ENCODE data around the gene PDS5A.
"Not testable (repeated sequence)": the region's sequence is repeated elsewhere in the genome, so short reads cannot be mapped to it uniquely, and the experiment has no call there.

Gene PDS5A

GRCh38 chr4:39893693-39894072 is 84.0 kb downstream of the PDS5A start:
- no peak for DNase-seq

GRCh38 chr4:39892988-39893692 is 84.6 kb downstream of the PDS5A start:
- DNase-seq = no peak

DNA sequence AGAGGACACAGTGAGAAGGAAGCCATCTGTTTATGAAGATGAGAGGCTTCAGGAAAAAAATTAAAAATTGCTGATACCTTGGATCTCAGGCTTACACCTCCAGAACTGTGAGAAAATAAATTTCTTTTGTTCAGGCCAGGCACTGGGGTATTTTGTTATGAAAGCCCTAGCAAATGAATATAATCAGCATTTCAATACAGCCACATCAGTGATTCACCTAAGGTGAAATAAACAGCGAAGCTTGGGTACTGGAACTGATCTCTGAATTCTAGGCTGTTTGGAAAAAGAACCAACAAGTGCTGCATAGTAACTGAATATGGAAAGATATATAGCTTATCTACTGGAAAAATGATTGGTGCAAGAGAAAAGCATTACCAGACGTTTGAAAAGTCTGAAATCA is 88.5 kb downstream of the PDS5A start:
- no peak for DNase-seq

GRCh38 chr4:39888541-39888940 is 89.2 kb downstream of the PDS5A start:
- no peak for DNase-seq

GRCh38 chr4:39883646-39884045 is 94.1 kb downstream of the PDS5A start:
- DNase-seq = peak; percentile 31 to 82

GRCh38 chr4:39881789-39882188 is 95.9 kb downstream of the PDS5A start:
- DNase-seq = peak in 1 of 2 donors; percentile 55

DNA sequence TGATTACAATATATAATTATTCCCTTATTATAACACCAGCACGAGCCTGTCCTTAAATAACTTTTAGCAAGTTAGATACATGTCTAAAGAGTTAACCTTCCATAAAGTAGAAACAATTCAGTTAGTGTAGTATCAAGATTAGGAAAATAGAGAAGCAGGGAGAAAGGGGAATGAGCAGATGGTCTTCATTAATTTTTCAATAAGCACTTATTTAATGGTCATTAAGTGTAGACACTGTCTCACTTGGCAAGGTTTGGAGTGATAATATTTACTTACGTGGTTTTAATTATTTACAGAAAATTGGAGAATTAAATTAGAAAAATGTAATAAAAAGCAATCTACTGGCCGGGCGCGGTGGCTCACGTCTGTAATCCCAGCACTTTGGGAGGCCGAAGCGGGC is 99.7 kb downstream of the PDS5A start:
- DNase-seq = no peak

DNA sequence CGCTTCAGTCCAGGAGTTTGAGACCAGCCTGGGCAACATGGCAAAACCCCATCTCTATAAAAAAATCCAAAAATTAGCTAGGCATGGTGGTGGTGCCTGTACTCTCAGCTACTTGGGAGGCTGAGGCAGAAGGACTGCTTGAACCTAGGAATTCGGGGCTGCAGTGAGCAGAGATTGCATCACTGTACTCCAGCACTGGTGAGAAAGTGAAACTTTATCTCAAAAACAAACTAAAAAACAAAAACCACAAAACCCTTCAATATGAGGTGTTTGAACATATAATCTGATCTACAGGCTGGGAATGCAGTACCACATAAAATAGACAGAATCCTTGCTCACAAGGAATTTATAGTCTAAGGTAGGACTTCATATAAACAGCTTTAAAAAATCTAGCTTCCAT is 103.9 kb downstream of the PDS5A start:
- no peak for DNase-seq

GRCh38 chr4:39865280-39865679 is 112.4 kb downstream of the PDS5A start:
- DNase-seq = no peak

DNA sequence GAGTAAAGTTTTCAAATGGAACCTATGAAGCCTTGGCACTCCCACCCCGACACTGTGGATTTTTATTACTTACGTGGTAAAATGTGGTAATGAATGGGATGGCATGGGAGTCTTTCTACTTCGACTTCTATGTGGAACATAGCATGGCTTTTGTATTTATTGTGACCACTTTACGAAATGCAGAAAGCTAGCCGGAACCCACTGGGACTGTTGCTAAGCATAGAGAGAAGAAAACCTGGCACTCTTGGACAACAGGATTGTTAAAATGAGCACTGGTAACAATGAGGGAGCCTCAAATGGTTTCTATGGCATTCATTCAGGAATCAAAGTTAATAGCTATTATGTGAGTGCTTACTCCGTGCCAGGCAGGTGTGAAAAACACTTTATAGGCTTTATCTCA is 113.3 kb downstream of the PDS5A start:
- DNase-seq = no peak

- DNase-seq = no peak
Measured at GRCh38 chr4:39860804-39861203, 116.9 kb downstream of the PDS5A start.

DNA sequence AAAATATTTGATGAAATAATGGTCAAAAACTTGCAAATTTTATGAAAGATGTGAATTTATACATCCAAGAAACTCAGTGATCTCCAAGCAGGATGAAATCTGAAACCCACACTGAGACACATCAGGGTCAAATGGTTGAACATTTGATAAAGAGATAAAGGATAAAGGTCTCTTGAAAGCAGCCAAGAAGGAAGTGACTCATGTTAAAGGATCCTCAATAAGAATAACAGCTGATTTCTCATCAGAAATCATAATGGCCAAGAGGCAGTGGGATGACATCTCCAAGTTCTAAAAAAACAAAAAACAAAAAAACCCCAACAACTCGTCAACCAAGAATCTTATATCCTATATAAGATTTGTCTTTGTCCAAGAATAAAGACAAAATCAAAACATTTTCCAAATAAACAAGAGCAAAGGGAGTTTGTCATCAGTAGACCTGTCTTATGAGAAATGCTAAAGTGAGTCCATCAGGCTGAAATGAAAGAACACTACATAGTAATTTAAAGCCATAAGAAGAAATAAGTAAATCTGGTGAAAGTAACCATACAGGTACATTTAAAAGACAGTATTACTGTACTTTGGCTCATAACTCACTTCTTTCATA is 121.7 kb downstream of the PDS5A start:
- DNase-seq = no peak

- DNase-seq = no peak
Measured at GRCh38 chr4:39852636-39853035, 125.1 kb downstream of the PDS5A start.

- DNase-seq = no peak
Measured at GRCh38 chr4:39850727-39851126, 127.0 kb downstream of the PDS5A start.

DNA sequence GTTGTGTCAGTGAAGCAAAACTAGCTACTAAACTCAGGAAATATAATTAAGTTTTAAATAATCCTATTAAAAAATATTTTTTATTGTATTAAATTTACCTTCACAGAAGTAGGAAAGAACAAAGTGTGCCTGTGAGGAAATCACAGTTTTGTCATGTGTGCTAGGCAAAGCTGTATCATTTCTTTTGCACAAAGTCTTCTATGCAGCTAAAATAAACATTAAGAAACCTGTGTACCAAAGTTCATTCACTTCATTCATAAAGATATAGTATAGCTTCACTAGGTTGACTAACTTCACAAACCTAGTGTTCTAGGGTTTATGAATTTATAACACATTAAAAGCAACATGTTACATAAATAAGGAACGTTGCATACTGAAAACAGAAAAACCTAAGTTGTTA is 131.0 kb downstream of the PDS5A start:
- no peak for DNase-seq

DNA sequence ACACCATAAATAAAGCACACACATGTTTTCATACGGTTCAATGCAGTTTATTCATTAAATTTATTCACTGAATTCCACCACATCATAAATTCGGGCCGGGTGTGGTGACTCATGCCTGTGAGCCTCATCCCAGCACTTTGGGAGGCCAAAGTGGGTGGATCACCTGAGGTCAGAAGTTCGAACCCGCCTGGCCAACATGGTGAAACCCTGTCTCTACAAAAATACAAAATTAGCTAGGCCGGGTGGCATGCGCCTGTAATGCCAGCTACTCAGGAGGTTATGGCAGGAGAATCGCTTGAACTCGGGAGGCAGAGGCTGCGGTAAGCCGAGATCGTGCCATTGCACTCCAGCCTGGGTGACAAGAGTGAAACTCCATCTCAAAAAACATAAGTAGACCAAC is 131.6 kb downstream of the PDS5A start:
- no peak for DNase-seq

DNA sequence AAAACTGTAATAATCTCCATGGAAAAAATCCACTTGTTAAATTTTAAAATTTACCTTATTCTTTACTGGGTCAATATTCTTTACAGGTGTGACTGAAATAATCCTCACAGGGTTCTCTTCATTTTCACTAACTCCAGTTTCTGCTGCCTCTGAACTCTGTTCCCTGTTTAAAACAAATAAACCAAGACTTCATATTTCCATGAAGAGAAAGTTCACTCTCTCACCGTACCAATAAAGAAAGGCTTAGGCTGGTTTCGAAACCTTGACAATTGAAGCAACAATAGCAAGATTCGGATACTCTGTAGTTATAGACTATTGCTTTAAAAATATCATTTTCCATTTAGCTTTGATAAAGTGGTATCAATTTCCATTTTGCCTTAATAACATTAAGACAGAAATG is 135.8 kb downstream of the PDS5A start:
- no peak for DNase-seq

- not testable (repeated sequence) for DNase-seq
Measured at GRCh38 chr4:39840516-39840915, 137.2 kb downstream of the PDS5A start.

DNA sequence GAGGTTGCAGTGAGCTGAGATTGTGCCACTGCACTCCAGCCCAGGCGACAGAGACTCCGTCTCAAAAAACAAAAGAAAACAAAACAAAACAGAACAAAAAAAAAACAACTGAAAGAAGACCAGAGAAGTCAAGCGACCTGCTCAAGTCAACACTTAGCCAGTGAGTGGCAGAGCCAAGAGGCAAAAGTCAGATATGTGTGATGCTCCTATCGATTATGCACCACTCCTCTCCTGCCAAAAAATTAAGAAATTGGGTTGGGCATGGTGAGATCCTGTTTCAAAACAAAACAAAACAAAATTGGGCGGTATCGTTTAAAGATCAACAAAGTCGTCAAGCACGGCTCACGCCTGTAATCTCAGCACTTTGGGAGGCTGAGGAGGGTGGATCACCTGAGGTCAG is 137.7 kb downstream of the PDS5A start:
- no peak for DNase-seq

- DNase-seq = not testable (repeated sequence)
Measured at GRCh38 chr4:39838431-39838830, 139.3 kb downstream of the PDS5A start.

DNA sequence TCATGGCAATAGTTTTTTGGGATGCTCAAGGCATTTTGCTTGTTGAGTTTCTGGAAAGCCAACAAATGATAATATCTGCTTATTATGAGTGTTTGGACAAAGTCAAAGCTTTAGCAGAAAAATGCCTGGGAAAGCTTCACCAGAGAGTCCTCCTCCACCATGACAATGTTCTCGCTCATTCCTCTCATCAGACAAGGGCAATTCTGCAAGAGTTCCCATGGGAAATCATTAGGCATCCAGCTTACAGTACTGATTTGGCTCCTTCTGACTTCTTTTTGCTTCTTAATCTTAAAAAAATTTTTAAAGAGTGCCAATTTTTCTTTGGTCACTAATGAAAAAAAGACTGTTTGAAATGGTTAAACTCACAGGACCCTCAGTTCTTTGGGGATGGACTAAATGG is 143.4 kb downstream of the PDS5A start:
- no peak for DNase-seq

DNA sequence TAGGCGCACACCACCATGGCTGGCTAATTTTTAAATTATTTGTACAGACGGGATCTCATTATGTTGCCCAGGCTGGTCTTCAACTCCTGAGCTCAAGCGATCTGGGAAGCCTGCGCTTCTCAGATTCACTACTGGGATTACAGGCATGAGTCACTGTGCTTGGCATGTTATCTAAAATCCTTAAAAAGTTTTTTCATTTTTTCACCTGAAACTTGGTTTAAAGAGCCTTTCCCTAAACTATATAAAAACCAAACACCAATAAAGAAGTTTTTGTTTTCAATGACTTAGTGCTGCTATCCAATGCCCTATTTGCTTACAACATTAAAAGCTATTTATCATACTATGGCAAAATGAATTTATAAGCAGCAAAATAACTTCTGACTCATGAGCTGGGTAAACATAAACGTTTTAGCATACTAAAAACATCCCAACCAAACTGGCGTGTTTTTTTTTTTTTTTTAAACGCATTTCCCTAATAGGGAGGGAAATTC is 151.9 kb downstream of the PDS5A start:
- DNase-seq = no peak

- DNase-seq = peak; percentile 45 to 47
Measured at GRCh38 chr4:39825090-39825489, 152.6 kb downstream of the PDS5A start.

DNA sequence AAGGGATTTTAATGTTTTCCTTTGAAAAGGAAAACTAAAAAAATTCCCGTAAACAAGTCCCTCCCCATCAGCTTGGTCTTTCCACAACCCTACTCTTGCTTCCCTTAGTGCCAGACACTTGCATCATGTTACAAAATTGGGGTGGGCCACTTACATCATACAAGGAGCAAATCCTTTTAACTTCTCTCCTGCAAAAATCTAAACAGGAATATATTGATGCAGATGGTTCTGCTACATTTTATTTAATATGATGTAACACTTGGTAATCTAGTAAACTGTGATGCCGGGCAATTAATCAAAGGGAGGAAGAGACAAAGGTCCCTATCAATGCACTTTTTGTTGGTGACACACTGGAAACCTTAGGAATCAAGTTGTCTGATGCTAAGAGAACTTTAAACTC is 154.5 kb downstream of the PDS5A start:
- no peak for DNase-seq

DNA sequence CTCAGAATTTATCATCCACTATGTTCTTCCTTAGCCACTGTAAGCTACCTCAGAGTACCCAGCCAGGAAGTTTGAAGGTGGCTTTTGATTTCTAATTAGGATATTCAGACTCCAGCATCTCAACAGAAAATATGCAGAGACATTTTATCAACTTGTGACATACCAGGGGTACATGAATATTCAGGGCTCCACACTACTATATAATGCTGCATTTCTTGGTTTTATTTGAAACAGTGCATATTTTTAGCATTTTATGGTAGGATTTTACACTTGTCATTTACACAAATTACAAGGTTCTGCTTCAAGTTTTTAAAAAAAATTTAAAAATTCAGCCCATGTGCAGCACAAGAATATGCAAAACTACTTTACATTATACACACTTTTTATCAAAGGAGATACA is 155.0 kb downstream of the PDS5A start:
- no peak for DNase-seq

Data from inflammatory macrophage treated with lipopolysaccharide for 1 hour (primary cell).